SK-N-SH treated with all-trans-retinoic acid at 6 μM for 48 hours (cell line): ENCODE measurements around the gene CHST15.
A peak's percentile ranks its signal among the peaks of the same experiment; 100 is the strongest.

Experiments used
- ATAC-seq: fragments of 200-7000 bp; cut with Tn5 transposase; 3 replicates; pipeline ENCODE4 v1.9.1; 2020; ENCODE audit warnings: mild to moderate bottlenecking, moderate library complexity
- ARNTL ChIP-seq: fragments of 450-650 bp; formaldehyde crosslinking; IDR thresholded peaks from 2 replicates; pipeline ENCODE4 v1.5.0; 2020; ENCODE audit warnings: low read depth, mild to moderate bottlenecking, moderate library complexity, borderline replicate concordance
- BACH2 ChIP-seq: fragments of 250-450 bp; sonication (Bioruptor Pico); IDR thresholded peaks from 2 replicates; pipeline ENCODE4 v1.9.0; 2021; ENCODE audit warnings: mild to moderate bottlenecking, borderline replicate concordance
- CSDC2 ChIP-seq: fragments of 250-450 bp; sonication (Bioruptor Pico); IDR thresholded peaks from 2 replicates; pipeline ENCODE4 v1.5.0; 2020; ENCODE audit warnings: mild to moderate bottlenecking, moderate library complexity
- ESRRG ChIP-seq: fragments of 250-450 bp; sonication (Bioruptor Pico); IDR thresholded peaks from 2 replicates; pipeline ENCODE4 v1.6.1; 2021; ENCODE audit warnings: mild to moderate bottlenecking
- GLIS3 ChIP-seq: fragments of 250-450 bp; sonication (Bioruptor Pico); IDR thresholded peaks from 2 replicates; pipeline ENCODE4 v1.5.0; 2020; ENCODE audit warnings: mild to moderate bottlenecking, moderate library complexity
- ISL1 ChIP-seq: fragments of 250-450 bp; sonication (Bioruptor Pico); IDR thresholded peaks from 2 replicates; pipeline ENCODE4 v2.1.2; 2022; ENCODE audit warnings: mild to moderate bottlenecking, moderate library complexity
- OSR1 ChIP-seq: fragments of 250-450 bp; sonication (Bioruptor Pico); IDR thresholded peaks from 2 replicates; pipeline ENCODE4 v1.8.0; 2022; ENCODE audit warnings: moderate library complexity, mild to moderate bottlenecking, inconsistent platforms
- PPARA ChIP-seq: fragments of 250-450 bp; sonication (Bioruptor Pico); IDR thresholded peaks from 2 replicates; pipeline ENCODE4 v1.5.0; 2020; ENCODE audit warnings: mild to moderate bottlenecking, borderline replicate concordance
- RARB ChIP-seq: fragments of 250-450 bp; sonication (Bioruptor Pico); IDR thresholded peaks from 2 replicates; pipeline ENCODE4 v1.8.0; 2021; ENCODE audit warnings: mild to moderate bottlenecking, moderate library complexity
- SNAI2 ChIP-seq: fragments of 250-450 bp; sonication (Bioruptor Pico); IDR thresholded peaks from 2 replicates; pipeline ENCODE4 v1.5.0; 2020; ENCODE audit warnings: mild to moderate bottlenecking, moderate library complexity
- TCF4 ChIP-seq: fragments of 250-450 bp; sonication (Bioruptor Pico); IDR thresholded peaks from 2 replicates; pipeline ENCODE4 v1.8.0; 2021; ENCODE audit warnings: mild to moderate bottlenecking, moderate library complexity, borderline replicate concordance
- ZC3H10 ChIP-seq: fragments of 250-450 bp; sonication (Bioruptor Pico); IDR thresholded peaks from 2 replicates; pipeline ENCODE4 v1.5.1; 2021; ENCODE audit warnings: mild to moderate bottlenecking, moderate library complexity
- ZFP3 ChIP-seq: fragments of 250-450 bp; sonication (Bioruptor Pico); IDR thresholded peaks from 2 replicates; pipeline ENCODE4 v1.5.0; 2020; ENCODE audit warnings: mild to moderate bottlenecking, moderate library complexity
- ZFP30 ChIP-seq: fragments of 450-650 bp; formaldehyde crosslinking; IDR thresholded peaks from 2 replicates; pipeline ENCODE4 v1.5.0; 2022; ENCODE audit warnings: mild to moderate bottlenecking, moderate library complexity
- ZNF565 ChIP-seq: fragments of 450-650 bp; formaldehyde crosslinking; conservative IDR thresholded peaks from 2 replicates; pipeline ENCODE4 v1.5.0; 2020; ENCODE audit warnings: low read depth, mild to moderate bottlenecking, moderate library complexity
- ZNF8 ChIP-seq: fragments of 450-650 bp; formaldehyde crosslinking; IDR thresholded peaks from 2 replicates; pipeline ENCODE4 v1.5.0; 2020; ENCODE audit warnings: mild to moderate bottlenecking, moderate library complexity
- TF ChIP-seq, protein P1 (sequence below): fragments of 250-450 bp; sonication (Bioruptor Pico); IDR thresholded peaks from 2 replicates; pipeline ENCODE4 v1.5.0; 2020; ENCODE audit warnings: mild to moderate bottlenecking, moderate library complexity
- TF ChIP-seq, protein P2 (sequence below): fragments of 250-450 bp; sonication (Bioruptor Pico); IDR thresholded peaks from 2 replicates; pipeline ENCODE4 v1.8.0; 2021; ENCODE audit warnings: low read depth, mild to moderate bottlenecking, moderate library complexity, borderline replicate concordance
- TF ChIP-seq, protein P3 (sequence below): fragments of 250-450 bp; sonication (Bioruptor Pico); IDR thresholded peaks from 2 replicates; pipeline ENCODE4 v1.8.0; 2020; ENCODE audit warnings: mild to moderate bottlenecking, moderate library complexity, borderline replicate concordance
- TF ChIP-seq, protein P4 (sequence below): fragments of 250-450 bp; sonication (Bioruptor Pico); IDR thresholded peaks from 2 replicates; pipeline ENCODE4 v1.5.1; 2020; ENCODE audit warnings: low read depth, mild to moderate bottlenecking, moderate library complexity
- TF ChIP-seq, protein P5 (sequence below): fragments of 250-450 bp; sonication (Bioruptor Pico); IDR thresholded peaks from 2 replicates; pipeline ENCODE4 v1.5.1; 2021; ENCODE audit warnings: mild to moderate bottlenecking, moderate library complexity

Gene CHST15

DNA sequence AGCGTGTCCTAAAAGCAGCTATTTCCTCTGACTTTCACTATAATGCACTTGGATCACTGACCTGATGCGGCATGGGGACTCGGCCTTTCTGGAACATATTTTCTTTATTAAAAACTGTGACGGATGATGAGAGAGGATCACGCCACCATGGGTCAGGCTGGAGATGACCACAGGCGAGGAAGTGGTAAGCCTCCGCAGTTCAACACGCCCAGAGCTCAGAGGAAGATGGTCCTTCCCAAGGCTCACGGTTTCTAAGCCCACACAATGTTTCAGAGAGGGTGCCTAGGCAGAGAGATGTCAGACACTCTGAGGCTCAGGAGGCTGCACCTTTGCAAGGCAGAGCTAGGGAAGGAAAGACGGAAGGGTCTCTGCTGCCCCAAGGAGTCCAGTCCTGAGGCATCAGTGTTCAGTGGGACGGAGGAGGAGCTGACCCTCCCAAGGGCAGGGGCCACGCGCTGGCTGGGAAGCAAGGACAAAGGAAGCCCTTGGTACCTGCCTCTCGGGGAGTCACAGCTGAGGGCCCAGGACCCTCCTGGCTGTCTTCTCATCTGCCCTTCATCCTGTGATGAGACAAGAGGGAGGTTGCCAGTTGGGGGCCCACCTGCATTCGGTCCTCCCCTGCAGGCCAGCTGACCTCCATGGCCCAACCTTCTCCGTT is 9.5 kb downstream of the CHST15 start:
- no peak for ATAC-seq
- TF ChIP-seq ZFP3 (CRISPR knock-in tag) (no peak), CSDC2 (CRISPR knock-in tag) (no peak), OSR1 (CRISPR knock-in tag) (no peak), TCF4 (CRISPR knock-in tag) (no peak), ZNF8 (no peak), ZC3H10 (no peak)
- TF ChIP-seq, protein P1, sequence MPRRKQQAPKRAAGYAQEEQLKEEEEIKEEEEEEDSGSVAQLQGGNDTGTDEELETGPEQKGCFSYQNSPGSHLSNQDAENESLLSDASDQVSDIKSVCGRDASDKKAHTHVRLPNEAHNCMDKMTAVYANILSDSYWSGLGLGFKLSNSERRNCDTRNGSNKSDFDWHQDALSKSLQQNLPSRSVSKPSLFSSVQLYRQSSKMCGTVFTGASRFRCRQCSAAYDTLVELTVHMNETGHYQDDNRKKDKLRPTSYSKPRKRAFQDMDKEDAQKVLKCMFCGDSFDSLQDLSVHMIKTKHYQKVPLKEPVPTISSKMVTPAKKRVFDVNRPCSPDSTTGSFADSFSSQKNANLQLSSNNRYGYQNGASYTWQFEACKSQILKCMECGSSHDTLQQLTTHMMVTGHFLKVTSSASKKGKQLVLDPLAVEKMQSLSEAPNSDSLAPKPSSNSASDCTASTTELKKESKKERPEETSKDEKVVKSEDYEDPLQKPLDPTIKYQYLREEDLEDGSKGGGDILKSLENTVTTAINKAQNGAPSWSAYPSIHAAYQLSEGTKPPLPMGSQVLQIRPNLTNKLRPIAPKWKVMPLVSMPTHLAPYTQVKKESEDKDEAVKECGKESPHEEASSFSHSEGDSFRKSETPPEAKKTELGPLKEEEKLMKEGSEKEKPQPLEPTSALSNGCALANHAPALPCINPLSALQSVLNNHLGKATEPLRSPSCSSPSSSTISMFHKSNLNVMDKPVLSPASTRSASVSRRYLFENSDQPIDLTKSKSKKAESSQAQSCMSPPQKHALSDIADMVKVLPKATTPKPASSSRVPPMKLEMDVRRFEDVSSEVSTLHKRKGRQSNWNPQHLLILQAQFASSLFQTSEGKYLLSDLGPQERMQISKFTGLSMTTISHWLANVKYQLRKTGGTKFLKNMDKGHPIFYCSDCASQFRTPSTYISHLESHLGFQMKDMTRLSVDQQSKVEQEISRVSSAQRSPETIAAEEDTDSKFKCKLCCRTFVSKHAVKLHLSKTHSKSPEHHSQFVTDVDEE (CRISPR knock-in tag), result no peak
- TF ChIP-seq, protein P2, sequence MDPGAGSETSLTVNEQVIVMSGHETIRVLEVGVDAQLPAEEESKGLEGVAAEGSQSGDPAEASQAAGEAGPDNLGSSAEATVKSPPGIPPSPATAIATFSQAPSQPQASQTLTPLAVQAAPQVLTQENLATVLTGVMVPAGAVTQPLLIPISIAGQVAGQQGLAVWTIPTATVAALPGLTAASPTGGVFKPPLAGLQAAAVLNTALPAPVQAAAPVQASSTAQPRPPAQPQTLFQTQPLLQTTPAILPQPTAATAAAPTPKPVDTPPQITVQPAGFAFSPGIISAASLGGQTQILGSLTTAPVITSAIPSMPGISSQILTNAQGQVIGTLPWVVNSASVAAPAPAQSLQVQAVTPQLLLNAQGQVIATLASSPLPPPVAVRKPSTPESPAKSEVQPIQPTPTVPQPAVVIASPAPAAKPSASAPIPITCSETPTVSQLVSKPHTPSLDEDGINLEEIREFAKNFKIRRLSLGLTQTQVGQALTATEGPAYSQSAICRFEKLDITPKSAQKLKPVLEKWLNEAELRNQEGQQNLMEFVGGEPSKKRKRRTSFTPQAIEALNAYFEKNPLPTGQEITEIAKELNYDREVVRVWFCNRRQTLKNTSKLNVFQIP (CRISPR knock-in tag), result no peak
- TF ChIP-seq, protein P3, sequence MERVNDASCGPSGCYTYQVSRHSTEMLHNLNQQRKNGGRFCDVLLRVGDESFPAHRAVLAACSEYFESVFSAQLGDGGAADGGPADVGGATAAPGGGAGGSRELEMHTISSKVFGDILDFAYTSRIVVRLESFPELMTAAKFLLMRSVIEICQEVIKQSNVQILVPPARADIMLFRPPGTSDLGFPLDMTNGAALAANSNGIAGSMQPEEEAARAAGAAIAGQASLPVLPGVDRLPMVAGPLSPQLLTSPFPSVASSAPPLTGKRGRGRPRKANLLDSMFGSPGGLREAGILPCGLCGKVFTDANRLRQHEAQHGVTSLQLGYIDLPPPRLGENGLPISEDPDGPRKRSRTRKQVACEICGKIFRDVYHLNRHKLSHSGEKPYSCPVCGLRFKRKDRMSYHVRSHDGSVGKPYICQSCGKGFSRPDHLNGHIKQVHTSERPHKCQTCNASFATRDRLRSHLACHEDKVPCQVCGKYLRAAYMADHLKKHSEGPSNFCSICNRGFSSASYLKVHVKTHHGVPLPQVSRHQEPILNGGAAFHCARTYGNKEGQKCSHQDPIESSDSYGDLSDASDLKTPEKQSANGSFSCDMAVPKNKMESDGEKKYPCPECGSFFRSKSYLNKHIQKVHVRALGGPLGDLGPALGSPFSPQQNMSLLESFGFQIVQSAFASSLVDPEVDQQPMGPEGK (CRISPR knock-in tag), result no peak

DNA sequence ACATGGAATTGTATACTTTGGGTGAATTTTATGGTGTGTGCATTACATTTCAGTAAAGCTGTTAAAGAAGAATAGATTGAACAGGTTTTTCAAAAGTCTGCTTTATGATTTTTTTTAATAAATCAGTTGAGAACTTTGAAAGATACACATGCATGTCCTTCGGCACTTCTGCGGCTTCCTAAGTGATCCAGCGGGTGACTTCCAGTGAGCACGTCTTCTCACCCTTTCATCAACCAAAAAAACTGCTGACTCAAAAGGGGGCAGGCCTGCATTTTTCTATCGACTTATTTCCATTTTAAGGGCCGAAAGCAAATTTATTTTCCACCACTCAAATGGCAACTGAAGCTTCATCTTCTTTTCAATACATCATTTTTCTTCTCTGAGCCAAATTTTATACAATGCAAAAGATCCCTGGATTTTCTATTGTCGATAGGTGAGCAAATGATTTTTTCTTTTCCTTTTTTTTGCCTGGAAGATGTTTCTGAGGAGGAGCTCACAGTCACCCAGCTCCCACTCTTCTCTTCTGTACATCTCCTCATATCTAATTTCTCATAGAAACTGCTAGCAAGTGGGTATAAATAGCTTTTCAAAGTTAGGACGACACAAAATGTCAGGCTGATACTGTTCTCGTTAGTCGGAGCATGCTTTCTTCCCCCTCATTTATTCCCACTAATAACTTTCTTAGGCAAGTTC is 10.2 kb downstream of the CHST15 start:
- ATAC-seq, result no peak
- TF ChIP-seq ARNTL (no peak), ZC3H10 (no peak), OSR1 (CRISPR knock-in tag) (no peak)
- TF ChIP-seq, protein P4, sequence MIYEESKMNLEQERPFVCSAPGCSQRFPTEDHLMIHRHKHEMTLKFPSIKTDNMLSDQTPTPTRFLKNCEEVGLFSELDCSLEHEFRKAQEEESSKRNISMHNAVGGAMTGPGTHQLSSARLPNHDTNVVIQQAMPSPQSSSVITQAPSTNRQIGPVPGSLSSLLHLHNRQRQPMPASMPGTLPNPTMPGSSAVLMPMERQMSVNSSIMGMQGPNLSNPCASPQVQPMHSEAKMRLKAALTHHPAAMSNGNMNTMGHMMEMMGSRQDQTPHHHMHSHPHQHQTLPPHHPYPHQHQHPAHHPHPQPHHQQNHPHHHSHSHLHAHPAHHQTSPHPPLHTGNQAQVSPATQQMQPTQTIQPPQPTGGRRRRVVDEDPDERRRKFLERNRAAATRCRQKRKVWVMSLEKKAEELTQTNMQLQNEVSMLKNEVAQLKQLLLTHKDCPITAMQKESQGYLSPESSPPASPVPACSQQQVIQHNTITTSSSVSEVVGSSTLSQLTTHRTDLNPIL (CRISPR knock-in tag), result no peak
- TF ChIP-seq, protein P2 (CRISPR knock-in tag), result no peak

DNA sequence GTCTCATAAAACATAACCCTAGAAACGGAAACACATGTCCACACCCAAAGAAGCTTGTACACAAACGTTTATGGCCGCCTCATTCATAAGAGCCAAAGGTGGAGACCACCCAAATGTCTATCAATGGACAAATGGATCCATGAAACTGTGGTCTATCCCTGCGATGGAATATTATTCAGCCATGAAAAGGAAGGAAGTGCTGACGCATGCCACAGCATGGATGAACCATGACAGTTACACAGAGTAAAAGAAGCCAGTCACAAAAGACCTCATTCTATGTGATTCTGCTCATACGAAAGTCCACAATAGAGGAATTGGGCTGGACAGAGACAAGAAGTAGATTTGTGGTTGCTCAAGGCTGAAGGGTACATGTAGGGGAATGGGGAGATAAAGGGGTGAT is 10.8 kb downstream of the CHST15 start:
- no peak for ATAC-seq
- TF ChIP-seq, protein P4 (CRISPR knock-in tag), result no peak

DNA sequence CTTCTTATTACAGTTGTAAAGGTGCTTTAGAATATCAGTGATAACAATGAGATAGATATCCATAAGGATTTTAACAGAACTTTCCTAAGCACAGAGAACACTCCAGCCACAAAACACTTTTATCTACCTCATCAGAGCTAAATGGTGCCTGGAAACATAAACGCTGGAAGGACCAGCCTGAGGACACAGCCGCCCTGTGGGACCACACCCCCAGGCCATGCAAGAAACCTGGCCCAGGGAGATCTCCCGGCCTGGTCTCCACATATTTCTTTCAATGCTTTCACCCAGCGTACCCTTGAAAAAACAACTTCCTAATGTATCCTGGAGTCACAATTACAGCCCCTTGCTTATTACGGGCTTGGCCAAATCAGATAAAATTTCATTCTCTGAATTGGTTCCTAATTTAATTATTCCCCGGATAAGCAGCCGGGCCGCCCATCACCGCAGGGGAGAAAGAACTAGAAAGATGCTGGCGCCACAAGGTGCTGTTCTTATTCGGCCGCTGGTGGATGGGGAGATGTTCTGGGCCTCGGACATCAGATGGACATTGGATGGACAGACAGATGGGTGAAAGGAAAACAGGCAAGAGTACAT is 11.8 kb downstream of the CHST15 start:
- no peak for ATAC-seq
- no peak for TF ChIP-seq OSR1 (CRISPR knock-in tag)
- peak; percentile 82 for TF ChIP-seq ISL1 (CRISPR knock-in tag)
- 0 out of 2 replicates have a peak, but pooled peaks have one; percentile 7 for TF ChIP-seq ESRRG (CRISPR knock-in tag)
- no peak for TF ChIP-seq RARB (CRISPR knock-in tag)
- no peak for TF ChIP-seq CSDC2 (CRISPR knock-in tag)
- TF ChIP-seq SNAI2 (CRISPR knock-in tag), result no peak
- 0 out of 2 replicates have a peak, but pooled peaks have one; percentile 38 for TF ChIP-seq ZNF8
- TF ChIP-seq ZNF565 (CRISPR knock-in tag), result no peak
- TF ChIP-seq, protein P5, sequence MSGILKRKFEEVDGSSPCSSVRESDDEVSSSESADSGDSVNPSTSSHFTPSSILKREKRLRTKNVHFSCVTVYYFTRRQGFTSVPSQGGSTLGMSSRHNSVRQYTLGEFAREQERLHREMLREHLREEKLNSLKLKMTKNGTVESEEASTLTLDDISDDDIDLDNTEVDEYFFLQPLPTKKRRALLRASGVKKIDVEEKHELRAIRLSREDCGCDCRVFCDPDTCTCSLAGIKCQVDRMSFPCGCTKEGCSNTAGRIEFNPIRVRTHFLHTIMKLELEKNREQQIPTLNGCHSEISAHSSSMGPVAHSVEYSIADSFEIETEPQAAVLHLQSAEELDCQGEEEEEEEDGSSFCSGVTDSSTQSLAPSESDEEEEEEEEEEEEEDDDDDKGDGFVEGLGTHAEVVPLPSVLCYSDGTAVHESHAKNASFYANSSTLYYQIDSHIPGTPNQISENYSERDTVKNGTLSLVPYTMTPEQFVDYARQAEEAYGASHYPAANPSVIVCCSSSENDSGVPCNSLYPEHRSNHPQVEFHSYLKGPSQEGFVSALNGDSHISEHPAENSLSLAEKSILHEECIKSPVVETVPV, result peak; percentile 38; the same call in 1 of the 2 replicates
- TF ChIP-seq ZFP30 (CRISPR knock-in tag), result no peak
- TF ChIP-seq TCF4 (CRISPR knock-in tag), result peak; percentile 54; the same call in 1 of the 2 replicates
- TF ChIP-seq BACH2 (CRISPR knock-in tag), result no peak
- no peak for TF ChIP-seq PPARA
- no peak for TF ChIP-seq GLIS3 (CRISPR knock-in tag)
